GM19463 (cell line): Measurements from ENCODE around the gene PTPN14.
A peak's percentile ranks its signal among the peaks of the same experiment; 100 is the strongest.
"Not testable (repeated sequence)": the region's sequence is repeated elsewhere in the genome, so short reads cannot be mapped to it uniquely, and the experiment has no call there.

Source experiments
- ATAC-seq: cut with Tn5 transposase; IDR thresholded peaks from one replicate; pipeline ENCODE4 v1.9.1; 2021; ENCODE audit warnings: mild to moderate bottlenecking, moderate library complexity; ENCODE audit not compliant: unreplicated experiment

PTPN14 gene

DNA sequence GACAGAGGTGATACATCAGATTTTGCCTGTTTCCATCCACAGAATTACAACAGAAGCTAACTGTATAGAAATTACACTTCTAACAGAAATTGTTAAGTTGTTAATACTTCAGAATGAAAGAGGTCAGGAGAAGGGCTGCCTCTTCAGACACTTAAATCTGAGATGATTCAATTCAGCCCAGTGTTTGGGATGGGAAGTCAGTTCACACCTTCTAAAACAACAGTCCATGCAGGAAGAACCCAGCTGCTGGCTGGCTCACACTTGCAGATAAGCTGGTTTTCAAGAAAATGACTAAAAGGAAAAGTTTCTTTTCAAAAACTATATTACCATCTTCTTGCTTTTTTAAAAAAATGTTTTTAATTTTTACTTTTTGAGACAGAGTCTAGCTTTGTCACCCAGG lies 138.1 kb downstream of the PTPN14 start:
- ATAC-seq: no peak

DNA sequence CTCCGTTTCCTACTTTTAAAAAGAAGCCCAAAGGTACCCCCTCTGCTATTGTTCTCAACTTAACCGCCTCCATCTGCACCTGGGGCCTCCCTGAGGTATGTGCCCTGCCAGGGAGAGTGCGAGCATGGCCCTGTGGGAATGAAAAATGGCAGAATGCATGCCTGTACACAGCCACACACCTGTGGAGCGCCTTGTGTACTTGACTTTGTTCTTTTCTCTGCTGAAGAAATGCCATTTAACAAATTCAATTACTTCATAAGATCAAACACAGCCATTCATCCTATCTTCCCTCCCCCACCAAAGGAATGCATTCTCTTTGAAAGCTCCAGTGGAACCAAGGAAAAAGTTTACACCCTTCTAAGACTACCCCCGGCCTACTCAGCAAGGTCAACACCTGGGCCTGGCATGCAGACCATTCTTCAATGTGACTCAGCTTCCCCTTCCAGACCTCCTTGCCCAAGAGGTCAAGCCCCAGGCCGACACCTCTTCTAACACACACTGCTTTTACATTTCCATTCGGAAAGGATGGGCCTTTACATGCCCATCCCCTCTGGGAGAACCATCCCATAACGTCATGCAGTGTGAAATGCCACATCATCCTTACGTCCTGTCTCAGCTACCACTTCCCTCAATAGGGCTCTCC lies 146.7 kb downstream of the PTPN14 start:
- ATAC-seq: peak; percentile 46

DNA sequence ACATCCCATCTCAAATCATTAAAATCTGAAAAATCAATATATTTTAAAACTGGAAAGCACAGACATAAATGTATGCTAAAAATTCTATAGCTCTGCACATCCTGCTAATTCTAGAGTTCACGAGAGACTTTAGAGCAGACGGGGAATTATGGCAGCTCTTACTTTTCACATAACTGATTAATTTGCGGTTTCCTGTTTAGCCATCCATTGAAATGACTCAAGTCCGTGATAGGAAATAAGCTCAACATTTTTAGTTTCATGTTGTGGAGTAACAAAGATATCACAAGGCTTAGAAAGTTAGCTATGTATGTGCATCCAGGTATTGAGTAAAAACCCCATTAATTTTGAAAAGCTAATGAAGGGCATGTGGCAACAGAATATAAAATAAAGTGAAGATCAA lies 147.2 kb downstream of the PTPN14 start:
- peak; percentile 83 for ATAC-seq

DNA sequence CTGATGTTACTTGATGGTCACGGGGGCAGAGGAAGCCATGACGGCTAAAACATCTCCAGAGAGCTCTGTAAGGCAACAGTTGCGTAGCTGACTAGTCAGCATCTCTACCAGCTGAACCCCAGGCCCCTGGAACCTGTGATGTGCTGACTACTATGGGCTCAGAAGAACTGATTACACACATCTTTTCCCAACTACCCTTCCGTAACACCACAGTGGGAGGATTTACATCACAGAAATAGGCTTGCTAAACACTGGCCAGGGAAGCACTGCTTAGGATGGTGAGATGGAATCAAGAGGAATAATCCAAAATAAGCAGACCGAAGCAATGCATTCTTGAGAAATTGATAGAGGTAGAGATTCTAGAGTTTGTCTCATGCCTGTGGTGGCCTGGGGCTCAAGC lies 148.0 kb downstream of the PTPN14 start:
- no peak for ATAC-seq

DNA sequence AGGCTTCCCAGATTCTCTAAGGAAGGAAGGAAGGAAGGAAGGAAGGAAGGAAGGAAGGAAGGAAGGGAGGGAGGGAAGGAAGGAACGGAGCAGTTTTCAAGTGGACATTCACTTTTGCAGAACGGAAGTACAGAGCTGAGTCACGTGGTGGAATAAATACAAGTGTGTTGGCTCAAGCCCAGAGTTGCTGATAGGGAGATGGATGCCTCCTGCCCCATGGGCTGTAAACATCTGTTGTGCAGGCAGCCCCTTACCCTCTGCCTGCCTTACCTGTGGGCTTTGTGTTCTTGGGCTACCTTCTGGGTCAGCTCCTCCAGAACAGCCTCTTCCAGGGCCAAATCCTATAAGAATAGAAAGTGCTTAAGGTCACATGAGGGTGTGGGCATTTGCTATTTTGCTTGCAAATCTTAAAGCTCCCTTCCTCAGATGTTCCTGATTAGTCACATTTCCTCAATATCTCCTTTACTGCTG lies 148.8 kb downstream of the PTPN14 start:
- ATAC-seq: no peak

DNA sequence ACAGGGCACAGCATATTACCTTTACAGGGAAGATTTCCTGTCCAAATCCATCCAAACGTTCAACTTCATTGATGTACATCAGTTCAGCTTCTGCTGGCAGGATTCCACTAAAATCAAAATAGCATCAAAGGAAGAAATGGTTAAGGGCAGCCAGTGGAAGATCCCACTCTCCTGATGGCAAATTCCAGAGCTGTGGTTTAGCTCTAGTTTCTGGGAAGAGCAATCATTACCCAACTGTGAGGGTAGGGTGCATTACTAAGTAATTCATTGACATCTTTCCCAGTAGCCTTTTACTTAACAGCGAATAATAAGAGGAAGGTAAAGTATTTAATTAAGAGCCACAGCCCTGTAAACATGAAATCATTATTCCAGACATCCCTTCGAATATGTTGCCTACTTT lies 149.7 kb downstream of the PTPN14 start:
- ATAC-seq: no peak

DNA sequence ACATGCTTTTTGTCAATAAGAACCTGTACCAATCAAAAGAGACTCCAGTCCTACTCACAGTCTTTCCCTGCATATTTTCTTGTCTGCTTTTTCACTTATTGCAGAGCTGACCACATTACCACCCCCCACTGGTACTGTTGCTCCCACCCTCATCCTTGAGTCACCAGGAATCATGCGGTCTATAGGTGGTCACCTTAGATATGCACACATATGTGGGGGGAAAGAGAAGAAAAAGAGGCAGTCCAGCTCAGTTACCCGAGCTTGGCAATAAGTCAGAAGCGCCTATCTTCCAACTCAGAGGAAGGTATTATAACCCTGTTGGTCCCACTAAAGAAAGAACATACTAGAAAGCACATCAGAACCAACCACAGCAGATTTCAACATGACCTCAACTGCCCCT lies 151.3 kb downstream of the PTPN14 start:
- no peak for ATAC-seq

DNA sequence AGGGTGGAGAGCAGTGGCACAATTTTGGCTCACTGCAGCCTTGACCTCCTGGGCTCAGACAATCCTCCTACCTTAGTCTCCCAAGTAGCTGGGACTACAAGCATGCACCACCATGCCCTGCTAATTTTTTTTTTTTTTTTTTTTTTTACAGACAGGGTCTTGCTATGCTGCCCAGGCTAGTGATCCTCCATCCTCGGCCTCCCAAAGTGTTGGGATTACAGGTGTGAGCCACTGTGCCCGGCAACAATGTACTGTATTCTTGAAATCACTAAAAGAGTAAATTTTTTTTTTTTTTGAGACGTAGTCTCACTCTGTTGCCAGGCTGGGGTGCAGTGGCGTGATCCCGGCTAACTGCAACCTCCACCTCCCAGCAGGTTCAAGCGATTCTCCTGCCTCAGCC lies 152.9 kb downstream of the PTPN14 start:
- no peak for ATAC-seq

DNA sequence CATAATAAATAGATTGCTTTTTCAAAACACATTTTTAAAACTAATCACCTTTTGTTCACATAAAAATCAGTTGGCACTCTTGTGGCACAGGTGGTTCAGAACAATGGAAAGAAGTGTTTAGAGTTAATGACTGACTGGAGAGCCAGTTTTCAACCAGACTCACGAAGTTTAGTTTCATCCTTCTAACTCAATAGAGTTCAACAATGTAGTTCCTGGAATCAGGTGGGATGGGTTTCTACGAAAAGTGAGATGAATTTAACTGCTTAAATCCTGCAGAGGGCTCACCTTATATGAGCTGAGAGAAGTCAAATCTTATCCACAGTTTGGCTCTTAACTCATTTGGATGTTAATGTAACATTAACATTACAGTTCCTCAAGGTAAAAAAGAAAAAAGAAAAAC lies 153.9 kb downstream of the PTPN14 start:
- ATAC-seq: peak; percentile 66

DNA sequence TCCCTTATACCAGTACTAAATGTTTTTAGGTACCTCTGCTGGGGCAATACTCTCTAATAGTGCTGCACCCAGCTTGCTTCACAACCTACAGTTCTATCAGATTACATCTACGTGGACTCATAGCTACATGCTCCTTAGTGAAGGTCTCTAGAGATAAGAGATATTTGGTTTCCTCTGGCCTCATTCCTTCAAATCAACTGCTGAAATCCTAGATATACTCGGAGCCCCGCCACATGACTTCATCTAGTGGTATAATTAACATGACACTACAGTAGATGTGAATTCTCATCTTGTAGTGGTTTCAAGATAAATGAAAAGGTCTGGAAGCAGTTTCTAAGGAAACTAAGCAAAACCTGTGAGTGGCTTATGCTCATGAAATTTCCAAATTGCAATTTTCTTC lies 155.1 kb downstream of the PTPN14 start:
- no peak for ATAC-seq

DNA sequence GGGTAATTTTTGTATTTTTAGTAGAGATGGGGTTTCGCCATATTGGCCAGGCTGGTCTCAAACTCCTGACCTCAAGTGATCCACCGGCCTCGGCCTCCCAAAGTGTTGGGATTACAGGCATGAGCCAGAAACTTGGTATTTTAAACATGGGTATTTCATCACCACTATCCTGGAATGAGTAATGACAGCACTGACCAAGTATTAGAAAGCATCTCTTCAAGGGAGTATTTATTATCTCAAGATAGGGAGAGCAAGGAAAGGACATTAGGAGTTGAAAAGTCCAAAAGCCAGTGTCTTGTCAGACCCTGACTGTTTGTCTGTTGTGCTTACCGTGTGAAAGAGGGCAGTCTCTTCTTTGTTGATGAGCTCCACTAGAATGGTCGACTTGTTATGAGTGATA lies 156.8 kb downstream of the PTPN14 start:
- ATAC-seq: not testable (repeated sequence)

DNA sequence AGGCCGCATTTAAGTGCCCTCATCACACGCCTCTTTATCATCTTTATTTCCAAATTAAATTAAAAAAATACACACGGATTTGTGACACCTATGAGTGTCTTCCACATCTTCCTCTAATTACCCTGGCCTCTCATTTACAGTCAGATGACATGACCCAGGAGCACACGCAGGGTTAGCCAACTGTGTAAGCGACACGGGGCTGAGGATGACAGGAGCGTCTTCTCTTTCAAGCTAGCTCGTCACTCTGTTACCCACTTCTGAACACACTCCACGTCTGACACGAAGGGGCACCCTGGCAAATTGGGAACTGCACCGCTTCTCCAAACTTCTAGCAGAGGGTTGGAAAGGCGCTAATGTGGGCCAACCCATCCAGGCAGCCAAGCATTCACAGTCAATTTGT lies 158.3 kb downstream of the PTPN14 start:
- ATAC-seq: no peak

DNA sequence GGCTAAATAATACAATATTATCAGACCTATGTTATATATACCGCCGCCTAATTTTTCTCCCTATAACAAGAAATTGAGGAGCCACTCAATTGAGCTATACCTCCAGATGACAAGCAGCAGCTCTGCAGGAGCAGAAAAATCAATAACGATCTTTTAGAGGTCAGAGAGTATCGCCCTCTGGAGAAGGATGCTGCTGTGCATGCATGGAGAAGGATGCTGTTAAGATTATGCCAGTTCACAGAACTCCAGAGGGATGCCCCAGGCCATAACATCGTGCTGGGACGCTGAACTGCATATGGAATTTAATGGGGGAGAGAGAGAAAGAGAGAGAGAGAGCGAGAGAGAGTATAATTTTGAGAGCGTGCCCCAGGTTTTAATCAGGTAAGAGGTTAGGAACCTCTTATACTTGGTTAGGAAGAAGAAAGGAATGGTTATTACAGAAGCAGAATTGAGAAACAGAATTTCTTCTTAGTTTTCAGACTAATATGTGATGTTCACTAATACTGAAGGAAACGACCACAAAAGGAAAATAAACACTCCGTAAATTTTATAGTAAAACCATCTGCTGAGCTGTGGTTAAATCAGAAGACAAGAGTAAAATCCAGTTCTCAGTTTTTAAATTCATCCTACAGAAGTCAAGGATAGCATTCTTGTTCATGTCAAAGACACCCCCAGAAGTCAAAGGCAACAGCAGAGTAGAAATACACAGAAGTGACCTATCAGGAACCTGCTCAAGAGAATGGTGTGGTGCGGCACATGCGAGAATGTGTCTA lies 159.3 kb downstream of the PTPN14 start:
- ATAC-seq: no peak

DNA sequence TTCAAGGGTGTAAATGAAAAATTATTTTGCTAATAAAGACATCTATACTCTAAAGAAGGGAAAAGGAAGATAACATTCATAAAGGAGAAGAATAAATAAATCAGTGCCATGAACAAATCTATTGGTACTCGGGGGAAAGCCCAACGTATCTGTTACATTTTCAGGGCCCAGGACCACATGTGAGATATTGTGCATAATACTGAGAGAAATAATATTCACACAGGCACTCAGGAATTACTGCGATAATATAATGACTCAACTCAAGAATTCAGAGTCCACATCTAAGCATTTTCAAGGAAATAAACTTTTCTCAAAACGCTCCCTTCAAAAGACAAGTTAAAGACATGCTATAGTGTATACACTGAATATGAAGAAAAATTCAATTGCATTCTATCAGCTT lies 161.7 kb downstream of the PTPN14 start:
- ATAC-seq: no peak

DNA sequence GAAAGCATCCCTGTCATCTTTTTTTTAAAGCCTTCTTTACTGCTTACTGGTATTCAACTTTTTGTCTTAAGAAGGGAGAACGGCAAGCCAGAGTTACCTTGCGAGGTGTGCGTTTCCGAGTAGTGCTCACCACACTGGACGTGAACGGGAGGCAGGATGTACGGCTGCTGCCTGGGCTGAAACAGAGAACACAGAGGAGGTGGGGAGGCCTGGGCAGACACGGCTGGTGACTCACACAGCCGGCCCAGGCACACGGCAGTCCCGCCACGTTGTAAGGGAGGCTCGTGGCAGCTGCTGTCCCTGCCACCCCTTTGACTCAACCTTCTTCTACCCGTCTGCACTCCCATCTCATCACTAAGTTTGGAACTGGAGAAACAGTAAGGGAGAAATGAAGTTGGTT lies 164.7 kb downstream of the PTPN14 start:
- no peak for ATAC-seq

DNA sequence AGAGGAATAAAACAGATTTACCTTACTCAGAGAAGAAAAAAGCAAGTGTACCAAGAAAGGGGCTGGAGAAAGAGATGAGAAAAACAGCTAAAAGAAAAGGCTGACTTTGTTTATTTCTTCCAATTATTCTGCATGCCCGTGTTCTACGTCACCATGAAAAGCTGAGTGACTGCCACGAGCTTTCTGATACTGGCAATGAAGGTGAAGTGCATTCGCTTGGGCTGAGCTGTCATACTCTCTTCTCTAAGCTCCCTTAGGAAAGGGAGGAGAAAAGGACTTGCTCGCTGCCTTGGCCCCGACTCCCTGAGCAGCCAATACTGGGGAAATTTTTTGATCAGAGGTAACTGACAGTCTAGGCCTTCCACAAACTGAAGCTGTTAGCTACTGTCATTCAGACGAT lies 165.1 kb downstream of the PTPN14 start:
- ATAC-seq: no peak

DNA sequence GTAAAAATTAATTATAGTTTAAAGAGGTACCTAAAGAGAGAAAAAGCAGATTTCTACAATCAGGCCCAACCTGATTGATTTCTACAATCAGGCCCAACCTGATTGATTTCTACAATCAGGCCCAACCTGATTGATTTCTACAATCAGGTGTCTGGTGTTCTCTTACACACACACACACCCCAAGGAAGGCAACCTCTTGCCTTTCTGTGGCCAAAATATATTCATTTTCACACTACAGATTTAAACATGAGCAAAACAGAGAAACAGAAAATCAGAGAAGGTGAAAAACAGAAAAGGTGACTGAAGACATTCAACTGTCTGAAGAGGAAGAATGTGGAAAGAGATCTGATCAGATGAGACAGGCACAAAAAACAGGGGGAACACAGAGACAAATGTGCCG lies 166.0 kb downstream of the PTPN14 start:
- ATAC-seq: no peak

DNA sequence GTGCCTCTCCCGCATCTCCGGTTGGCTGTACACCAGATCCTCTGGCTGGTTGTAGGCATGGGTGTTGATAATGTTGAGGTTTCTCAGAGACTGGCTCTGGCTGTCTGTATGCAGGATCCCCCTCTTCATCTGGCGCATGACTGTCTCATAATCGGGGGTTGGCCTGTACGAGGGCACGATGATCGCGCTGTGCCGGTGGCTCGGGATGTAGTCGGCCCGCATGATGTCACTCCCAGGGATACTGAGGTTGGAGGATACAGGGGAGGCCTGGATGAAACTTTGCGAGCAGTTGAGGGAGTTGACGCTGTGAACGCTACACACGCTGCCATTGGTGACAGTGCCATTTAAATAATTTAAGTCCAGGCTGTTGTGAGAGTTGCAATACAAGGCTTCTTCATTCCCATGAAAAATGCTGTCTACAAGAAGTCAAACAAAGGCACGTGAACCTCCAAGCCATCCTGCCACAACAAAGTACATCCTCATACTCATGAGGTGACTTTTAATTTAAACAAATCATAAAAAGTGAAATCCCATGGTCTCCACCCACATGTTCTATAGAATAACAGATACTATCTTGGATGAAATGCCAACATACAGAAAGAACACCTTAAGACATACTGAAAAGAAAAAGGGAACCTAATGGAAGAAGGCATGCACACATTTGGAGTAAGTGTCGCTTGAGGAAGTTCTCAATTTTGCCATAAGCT lies 166.9 kb downstream of the PTPN14 start:
- ATAC-seq: no peak

DNA sequence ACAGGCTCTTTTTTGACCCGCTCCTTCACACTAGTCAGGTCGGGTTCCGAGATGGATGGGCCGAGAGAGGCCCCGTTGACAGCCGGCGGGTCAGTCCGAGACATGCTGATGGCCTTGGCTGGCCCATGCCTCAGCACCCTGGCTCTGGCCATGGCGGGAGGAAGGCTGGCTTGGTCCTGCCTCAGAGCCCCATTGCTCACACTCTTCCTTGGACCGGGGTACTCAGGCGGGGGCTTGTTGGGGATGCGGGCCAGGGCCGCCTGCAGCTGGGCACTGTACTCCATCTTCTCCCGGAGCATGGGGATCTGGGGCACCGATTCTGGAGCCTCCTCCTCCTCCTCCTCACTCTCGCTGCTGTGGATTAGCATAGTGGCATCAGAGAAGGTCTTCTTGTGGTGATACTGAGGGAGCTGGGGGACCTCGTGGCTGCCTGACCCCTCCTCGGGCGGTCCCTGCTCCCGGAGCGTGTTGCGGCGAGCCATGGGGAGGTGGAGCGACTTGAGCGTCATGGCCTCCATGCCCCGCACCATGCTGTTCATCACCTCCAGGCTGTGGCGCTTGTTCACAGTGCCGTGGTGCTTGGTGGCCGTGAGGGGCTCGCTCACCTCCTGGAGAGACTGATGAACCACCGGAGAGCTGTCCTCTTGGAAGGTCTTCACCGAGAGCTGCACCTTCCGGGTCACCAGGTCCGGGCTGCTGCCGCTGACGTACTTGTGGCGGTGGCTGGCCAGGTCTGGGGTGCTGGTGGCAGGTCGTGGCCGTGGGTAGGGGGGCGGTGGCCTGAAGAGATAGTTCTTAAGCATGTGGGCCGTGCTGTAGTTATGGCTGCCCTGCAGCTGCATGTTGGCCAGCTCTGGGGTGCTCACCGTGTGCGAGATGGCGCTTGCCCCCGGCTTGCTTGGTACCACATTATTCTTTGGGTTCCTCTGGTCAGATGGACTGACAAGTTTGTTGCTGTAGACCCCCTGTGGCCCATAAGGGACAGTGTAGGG lies 167.7 kb downstream of the PTPN14 start:
- no peak for ATAC-seq

DNA sequence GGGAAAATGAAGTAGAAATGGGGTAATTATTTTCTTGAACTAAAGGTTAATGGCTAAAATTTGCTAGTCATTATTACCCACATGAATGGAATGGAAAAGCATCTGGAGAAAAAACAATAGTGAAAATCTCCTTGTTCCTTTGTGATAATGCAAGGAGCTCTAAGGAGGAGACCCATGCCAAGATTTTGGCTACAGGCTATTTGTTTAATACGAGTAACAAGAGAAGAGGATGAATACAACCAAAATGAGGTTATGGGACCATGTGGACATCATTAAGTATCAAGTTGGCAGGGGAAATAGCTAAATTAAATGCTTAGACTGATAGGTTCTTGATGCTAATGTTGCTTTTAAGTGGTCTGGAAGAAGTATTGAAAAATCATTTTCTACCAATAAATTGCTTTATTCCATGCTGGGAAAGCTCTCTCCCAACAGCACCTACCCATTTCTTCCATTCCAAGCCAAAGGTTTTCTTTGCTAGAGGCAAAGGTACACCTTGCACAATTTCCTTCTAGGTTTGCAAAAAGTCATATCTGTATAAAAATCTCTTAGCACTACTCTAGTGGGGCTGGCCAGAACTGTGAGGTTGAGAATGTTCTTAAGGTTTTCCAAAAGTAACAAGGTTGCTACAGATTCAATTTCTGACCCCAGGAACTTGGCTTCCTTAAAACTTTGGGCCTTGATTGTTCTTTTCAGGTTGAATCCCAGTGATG lies 170.3 kb downstream of the PTPN14 start:
- no peak for ATAC-seq
